Liver (tissue), 9 donors: ENCODE data around the gene TWNK. TPM values are rescaled to one million over a fixed set of nuclear protein-coding genes. Genes with fewer than 3 reads are reported as not detected.

ENCODE experiments used
- DNase-seq: peaks from one replicate; pipeline ENCODE4 v3.0.0-alpha.2; 2017; ENCODE audit warnings: low spot score
- H3K27ac ChIP-seq, 2 donors: one replicate each; pipeline ENCODE4 v1.7.0; 2013; ENCODE audit warnings: inconsistent platforms in 2 of 2, low read length in 2 of 2, control low read depth in 1 of 2, low read depth in 1 of 2, mild to moderate bottlenecking in 1 of 2
- H3K27me3 ChIP-seq, 4 donors: one replicate each; pipeline versions ENCODE4 v1.6.1 to v1.7.0; 2013; ENCODE audit warnings: low read length in 3 of 4, inconsistent platforms in 1 of 4, mild to moderate bottlenecking in 1 of 4, moderate library complexity in 1 of 4; ENCODE audit not compliant: control insufficient read depth in 4 of 4, insufficient read depth in 4 of 4
- H3K36me3 ChIP-seq, 4 donors: one replicate each; pipeline versions ENCODE4 v1.6.1 to v1.7.0; 2013; ENCODE audit warnings: low read length in 3 of 4, mild to moderate bottlenecking in 3 of 4, low read depth in 1 of 4, moderate library complexity in 1 of 4; ENCODE audit not compliant: control insufficient read depth in 4 of 4, insufficient read depth in 3 of 4
- H3K4me1 ChIP-seq, 4 donors: one replicate each; pipeline versions ENCODE4 v1.6.1 to v1.7.0; 2013; ENCODE audit warnings: low read length in 3 of 4, mild to moderate bottlenecking in 3 of 4, moderate library complexity in 1 of 4; ENCODE audit not compliant: control insufficient read depth in 4 of 4, insufficient read depth in 4 of 4
- H3K4me3 ChIP-seq, 3 donors: one replicate each; pipeline versions ENCODE4 v1.6.1 to v1.7.0; 2013; ENCODE audit warnings: low read length in 3 of 3, control low read depth in 1 of 3, low read depth in 1 of 3, mild to moderate bottlenecking in 1 of 3
- H3K9ac ChIP-seq, 2 donors: one replicate each; pipeline ENCODE4 v1.7.0; 2013; ENCODE audit warnings: low read length in 2 of 2, mild to moderate bottlenecking in 2 of 2, moderate library complexity in 2 of 2, control low read depth in 1 of 2, low read depth in 1 of 2
- H3K9me3 ChIP-seq, 4 donors: one replicate each; pipeline versions ENCODE4 v1.6.1 to v1.7.0; 2013; ENCODE audit warnings: low read length in 3 of 4; ENCODE audit not compliant: control insufficient read depth in 4 of 4
- EGR1 ChIP-seq, 2 donors: IDR thresholded peaks; 2 replicates each; pipeline ENCODE4 v1.6.1; 2016 to 2018; ENCODE audit warnings: antibody characterized with exemption in 2 of 2, low read depth in 2 of 2
- FOXA2 ChIP-seq: IDR thresholded peaks from 2 replicates; pipeline ENCODE4 v1.6.1; 2016; ENCODE audit warnings: antibody characterized with exemption
- GABPA ChIP-seq, 2 donors: IDR thresholded peaks in 1 of 2; conservative IDR thresholded peaks in 1 of 2; 2 replicates each; pipeline ENCODE4 v1.6.1; 2016; ENCODE audit warnings: antibody characterized with exemption in 2 of 2, mild to moderate bottlenecking in 1 of 2, moderate library complexity in 1 of 2
- HNF4A ChIP-seq, 2 donors: conservative IDR thresholded peaks; 2 replicates each; pipeline ENCODE4 v1.6.1; 2016; ENCODE audit warnings: antibody characterized with exemption in 2 of 2, mild to moderate bottlenecking in 2 of 2
- HNF4G ChIP-seq: IDR thresholded peaks from 2 replicates; pipeline ENCODE4 v1.6.1; 2016; ENCODE audit warnings: antibody characterized with exemption
- JUND ChIP-seq, 2 donors: IDR thresholded peaks; 2 replicates each; pipeline ENCODE4 v1.6.1; 2016; ENCODE audit warnings: antibody characterized with exemption in 2 of 2
- NR2F2 ChIP-seq: IDR thresholded peaks from 2 replicates; pipeline ENCODE4 v1.6.1; 2016; ENCODE audit warnings: antibody characterized with exemption
- RAD21 ChIP-seq, 2 donors: IDR thresholded peaks; 2 replicates each; pipeline ENCODE4 v1.6.1; 2016; ENCODE audit warnings: antibody characterized with exemption in 2 of 2, mild to moderate bottlenecking in 2 of 2
- RXRA ChIP-seq, 2 donors: IDR thresholded peaks; 2 replicates each; pipeline ENCODE4 v1.6.1; 2017 to 2018; ENCODE audit warnings: antibody characterized with exemption in 2 of 2, mild to moderate bottlenecking in 1 of 2
- SP1 ChIP-seq: IDR thresholded peaks from 2 replicates; pipeline ENCODE4 v1.6.1; 2018; ENCODE audit warnings: antibody characterized with exemption, mild to moderate bottlenecking
- TAF1 ChIP-seq: conservative IDR thresholded peaks from 2 replicates; pipeline ENCODE4 v1.6.1; 2016; ENCODE audit warnings: antibody characterized with exemption, mild to moderate bottlenecking
- YY1 ChIP-seq: IDR thresholded peaks from 2 replicates; pipeline ENCODE4 v1.6.1; 2016; ENCODE audit warnings: antibody characterized with exemption, mild to moderate bottlenecking
- WGBS: extraction: QIAGEN DNeasy Blood & Tissue Kit; methylation state at CpG from one replicate; pipeline ENCODE4 v1.1.7; 2013; 5-methylcytosine and 5-hydroxymethylcytosine counted together
- polyA plus RNA-seq, 2 donors: library from polyadenylated mRNA; stranded (reverse) in 1 of 2; unstranded in 1 of 2; fragments of 200-250 nt in 1 of 2; fragments of >200 nt in 1 of 2; fragmentation: Nextera tagmentation in 1 of 2; extraction: Ambion mirVana in 1 of 2; gene quantifications; one replicate each; pipeline versions ENCODE4 v1.2.1 to v1.2.3, GENCODE V29; 2013 to 2015
- total RNA-seq, 2 donors: library from RNA; depleted of rRNA; stranded (reverse); fragments of >200 nt; gene quantifications; one replicate each; pipeline ENCODE4 v1.2.3, GENCODE V29; 2014
- TF ChIP-seq, protein P1 (sequence below): fragments of 150-350 bp; IDR thresholded peaks from 2 replicates; pipeline ENCODE4 v1.5.1; 2017; ENCODE audit warnings: improper control_type of control experiment, low read depth, low read length; ENCODE audit not compliant: missing input control
- TF ChIP-seq, protein P2 (sequence below): IDR thresholded peaks from 2 replicates; pipeline ENCODE4 v1.6.1; 2016; ENCODE audit warnings: antibody characterized with exemption, mild to moderate bottlenecking
- TF ChIP-seq, protein P3 (sequence below): IDR thresholded peaks from 2 replicates; pipeline ENCODE4 v1.6.1; 2016; ENCODE audit warnings: antibody characterized with exemption
- TF ChIP-seq, protein P4 (sequence below): IDR thresholded peaks from 2 replicates; pipeline ENCODE4 v1.6.1; 2016; ENCODE audit warnings: antibody characterized with exemption
- TF ChIP-seq, protein P5 (sequence below): IDR thresholded peaks from 2 replicates; pipeline ENCODE4 v1.6.1; 2016; ENCODE audit warnings: antibody characterized with exemption
- donor health status: healthy.
- donor health status: healthy.
- donor health status: healthy.
- donor health status: healthy.
- donor health status: healthy.

The TWNK gene
- total and polyA plus RNA-seq, 4 donors: 1.6 to 6.2 (median 4.4) TPM

DNA sequence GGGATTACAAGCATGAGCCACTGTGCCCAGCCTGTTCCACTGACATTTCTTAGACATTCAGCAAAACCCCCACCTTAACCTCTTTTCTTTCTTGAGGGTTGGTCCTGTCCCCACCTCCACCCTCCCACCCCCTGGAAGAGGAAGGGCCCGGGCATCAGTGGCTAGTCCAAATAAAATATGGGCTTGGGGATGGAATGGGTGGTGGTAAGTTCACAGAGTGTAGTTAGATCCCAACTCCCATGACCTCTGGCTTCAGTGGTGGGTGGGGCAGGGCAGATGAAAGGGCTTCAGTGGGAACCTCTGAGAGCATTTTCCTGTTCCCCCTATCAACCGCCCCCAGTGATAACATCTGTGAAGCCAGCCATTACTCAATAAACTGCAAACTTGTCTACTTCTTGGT lies 53.5 kb downstream of the TWNK start:
- H3K9ac ChIP-seq: no peak overlapping the region
- peaks cover 0 to 19% (median 4%) of the 10 kb centered on the region in 4 donors for H3K36me3 ChIP-seq
- H3K4me3 ChIP-seq: no peak overlapping the region
- TF ChIP-seq SP1 (no peak), TAF1 (no peak), HNF4A (conservative IDR thresholded peaks at IDR 0.05) (no peak), RAD21 (IDR thresholded peaks at IDR 0.05) (no peak), NR2F2 (no peak), RXRA (IDR thresholded peaks at IDR 0.05) (no peak), HNF4G (no peak), FOXA2 (no peak), YY1 (no peak), JUND (IDR thresholded peaks at IDR 0.05) (no peak), EGR1 (IDR thresholded peaks at IDR 0.05; ENCODE audit: low read depth in 2 of 2) (no peak)
- TF ChIP-seq, protein P1, sequence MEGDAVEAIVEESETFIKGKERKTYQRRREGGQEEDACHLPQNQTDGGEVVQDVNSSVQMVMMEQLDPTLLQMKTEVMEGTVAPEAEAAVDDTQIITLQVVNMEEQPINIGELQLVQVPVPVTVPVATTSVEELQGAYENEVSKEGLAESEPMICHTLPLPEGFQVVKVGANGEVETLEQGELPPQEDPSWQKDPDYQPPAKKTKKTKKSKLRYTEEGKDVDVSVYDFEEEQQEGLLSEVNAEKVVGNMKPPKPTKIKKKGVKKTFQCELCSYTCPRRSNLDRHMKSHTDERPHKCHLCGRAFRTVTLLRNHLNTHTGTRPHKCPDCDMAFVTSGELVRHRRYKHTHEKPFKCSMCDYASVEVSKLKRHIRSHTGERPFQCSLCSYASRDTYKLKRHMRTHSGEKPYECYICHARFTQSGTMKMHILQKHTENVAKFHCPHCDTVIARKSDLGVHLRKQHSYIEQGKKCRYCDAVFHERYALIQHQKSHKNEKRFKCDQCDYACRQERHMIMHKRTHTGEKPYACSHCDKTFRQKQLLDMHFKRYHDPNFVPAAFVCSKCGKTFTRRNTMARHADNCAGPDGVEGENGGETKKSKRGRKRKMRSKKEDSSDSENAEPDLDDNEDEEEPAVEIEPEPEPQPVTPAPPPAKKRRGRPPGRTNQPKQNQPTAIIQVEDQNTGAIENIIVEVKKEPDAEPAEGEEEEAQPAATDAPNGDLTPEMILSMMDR: no peak
- TF ChIP-seq, protein P2, sequence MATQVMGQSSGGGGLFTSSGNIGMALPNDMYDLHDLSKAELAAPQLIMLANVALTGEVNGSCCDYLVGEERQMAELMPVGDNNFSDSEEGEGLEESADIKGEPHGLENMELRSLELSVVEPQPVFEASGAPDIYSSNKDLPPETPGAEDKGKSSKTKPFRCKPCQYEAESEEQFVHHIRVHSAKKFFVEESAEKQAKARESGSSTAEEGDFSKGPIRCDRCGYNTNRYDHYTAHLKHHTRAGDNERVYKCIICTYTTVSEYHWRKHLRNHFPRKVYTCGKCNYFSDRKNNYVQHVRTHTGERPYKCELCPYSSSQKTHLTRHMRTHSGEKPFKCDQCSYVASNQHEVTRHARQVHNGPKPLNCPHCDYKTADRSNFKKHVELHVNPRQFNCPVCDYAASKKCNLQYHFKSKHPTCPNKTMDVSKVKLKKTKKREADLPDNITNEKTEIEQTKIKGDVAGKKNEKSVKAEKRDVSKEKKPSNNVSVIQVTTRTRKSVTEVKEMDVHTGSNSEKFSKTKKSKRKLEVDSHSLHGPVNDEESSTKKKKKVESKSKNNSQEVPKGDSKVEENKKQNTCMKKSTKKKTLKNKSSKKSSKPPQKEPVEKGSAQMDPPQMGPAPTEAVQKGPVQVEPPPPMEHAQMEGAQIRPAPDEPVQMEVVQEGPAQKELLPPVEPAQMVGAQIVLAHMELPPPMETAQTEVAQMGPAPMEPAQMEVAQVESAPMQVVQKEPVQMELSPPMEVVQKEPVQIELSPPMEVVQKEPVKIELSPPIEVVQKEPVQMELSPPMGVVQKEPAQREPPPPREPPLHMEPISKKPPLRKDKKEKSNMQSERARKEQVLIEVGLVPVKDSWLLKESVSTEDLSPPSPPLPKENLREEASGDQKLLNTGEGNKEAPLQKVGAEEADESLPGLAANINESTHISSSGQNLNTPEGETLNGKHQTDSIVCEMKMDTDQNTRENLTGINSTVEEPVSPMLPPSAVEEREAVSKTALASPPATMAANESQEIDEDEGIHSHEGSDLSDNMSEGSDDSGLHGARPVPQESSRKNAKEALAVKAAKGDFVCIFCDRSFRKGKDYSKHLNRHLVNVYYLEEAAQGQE: no peak
- TF ChIP-seq, protein P3, sequence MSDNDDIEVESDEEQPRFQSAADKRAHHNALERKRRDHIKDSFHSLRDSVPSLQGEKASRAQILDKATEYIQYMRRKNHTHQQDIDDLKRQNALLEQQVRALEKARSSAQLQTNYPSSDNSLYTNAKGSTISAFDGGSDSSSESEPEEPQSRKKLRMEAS: no peak
- TF ChIP-seq, protein P4, sequence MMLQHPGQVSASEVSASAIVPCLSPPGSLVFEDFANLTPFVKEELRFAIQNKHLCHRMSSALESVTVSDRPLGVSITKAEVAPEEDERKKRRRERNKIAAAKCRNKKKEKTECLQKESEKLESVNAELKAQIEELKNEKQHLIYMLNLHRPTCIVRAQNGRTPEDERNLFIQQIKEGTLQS: no peak
- no peaks in the 10 kb centered on the region for H3K9me3 ChIP-seq
- no peak for DNase-seq
- peaks cover 2 to 15% (median 10%) of the 10 kb centered on the region in 4 donors for H3K4me1 ChIP-seq
- H3K27ac ChIP-seq: no peak overlapping the region
- no peaks in the 10 kb centered on the region for H3K27me3 ChIP-seq
- WGBS: 59% methylated on average over 2 of the region's 2 CpGs

DNA sequence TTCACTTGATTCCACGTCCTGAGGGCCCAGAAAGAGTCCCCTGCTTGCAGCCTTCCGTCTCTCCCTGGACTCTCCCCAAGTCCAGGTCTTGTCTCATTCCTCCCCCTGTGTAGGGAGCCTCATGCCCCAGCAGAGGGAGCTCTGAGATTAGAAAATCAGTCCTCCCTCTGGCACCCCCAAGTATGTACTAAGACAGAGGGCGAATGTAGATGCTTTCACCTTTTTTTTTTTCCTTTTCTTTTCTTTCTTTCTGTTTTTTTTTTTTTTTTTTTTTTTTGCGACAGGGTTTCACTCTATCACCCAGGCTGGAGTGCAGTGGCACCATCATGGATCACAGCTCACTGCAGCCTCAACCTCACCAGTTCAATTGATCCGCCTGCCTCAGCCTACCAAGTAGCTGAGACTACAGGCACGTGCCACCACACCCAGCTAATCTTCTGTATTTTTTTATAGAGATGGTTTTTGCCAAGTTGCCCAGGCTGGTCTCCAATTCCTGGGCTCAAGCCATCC lies 54.0 kb downstream of the TWNK start:
- H3K36me3 ChIP-seq: peaks cover 0 to 19% (median 4%) of the 10 kb centered on the region in 4 donors
- no peaks in the 10 kb centered on the region for H3K9me3 ChIP-seq
- peak; percentile 70 for DNase-seq
- H3K27ac ChIP-seq: no peak overlapping the region
- H3K27me3 ChIP-seq: no peaks in the 10 kb centered on the region
- H3K4me3 ChIP-seq: no peak overlapping the region
- WGBS: 23% methylated on average over 6 of the region's 6 CpGs
- H3K9ac ChIP-seq: no peak overlapping the region
- peaks cover 2 to 15% (median 10%) of the 10 kb centered on the region in 4 donors for H3K4me1 ChIP-seq
- no peak for TF ChIP-seq FOXA2
- no peak for TF ChIP-seq TAF1
- TF ChIP-seq RXRA (IDR thresholded peaks at IDR 0.05): no peak
- TF ChIP-seq GABPA (IDR thresholded peaks at IDR 0.05 in 1 of 2, conservative IDR thresholded peaks at IDR 0.05 in 1 of 2): no peak
- TF ChIP-seq RAD21 (IDR thresholded peaks at IDR 0.05): peak; percentile 91 to 93
- TF ChIP-seq JUND (IDR thresholded peaks at IDR 0.05): no peak
- TF ChIP-seq, protein P1: peak; percentile 95
- TF ChIP-seq NR2F2: no peak
- no peak for TF ChIP-seq YY1
- TF ChIP-seq, protein P2: no peak
- no peak for TF ChIP-seq HNF4G
- peak in 1 of 2 donors; percentile 29 for TF ChIP-seq HNF4A (conservative IDR thresholded peaks at IDR 0.05)
- TF ChIP-seq, protein P5, sequence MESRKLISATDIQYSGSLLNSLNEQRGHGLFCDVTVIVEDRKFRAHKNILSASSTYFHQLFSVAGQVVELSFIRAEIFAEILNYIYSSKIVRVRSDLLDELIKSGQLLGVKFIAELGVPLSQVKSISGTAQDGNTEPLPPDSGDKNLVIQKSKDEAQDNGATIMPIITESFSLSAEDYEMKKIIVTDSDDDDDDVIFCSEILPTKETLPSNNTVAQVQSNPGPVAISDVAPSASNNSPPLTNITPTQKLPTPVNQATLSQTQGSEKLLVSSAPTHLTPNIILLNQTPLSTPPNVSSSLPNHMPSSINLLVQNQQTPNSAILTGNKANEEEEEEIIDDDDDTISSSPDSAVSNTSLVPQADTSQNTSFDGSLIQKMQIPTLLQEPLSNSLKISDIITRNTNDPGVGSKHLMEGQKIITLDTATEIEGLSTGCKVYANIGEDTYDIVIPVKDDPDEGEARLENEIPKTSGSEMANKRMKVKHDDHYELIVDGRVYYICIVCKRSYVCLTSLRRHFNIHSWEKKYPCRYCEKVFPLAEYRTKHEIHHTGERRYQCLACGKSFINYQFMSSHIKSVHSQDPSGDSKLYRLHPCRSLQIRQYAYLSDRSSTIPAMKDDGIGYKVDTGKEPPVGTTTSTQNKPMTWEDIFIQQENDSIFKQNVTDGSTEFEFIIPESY: no peak
